ENCODE measurements around the gene RAB3GAP2.
"Not testable (repeated sequence)": the region's sequence is repeated elsewhere in the genome, so short reads cannot be mapped to it uniquely, and the experiment has no call there.

RAB3GAP2 gene

DNA sequence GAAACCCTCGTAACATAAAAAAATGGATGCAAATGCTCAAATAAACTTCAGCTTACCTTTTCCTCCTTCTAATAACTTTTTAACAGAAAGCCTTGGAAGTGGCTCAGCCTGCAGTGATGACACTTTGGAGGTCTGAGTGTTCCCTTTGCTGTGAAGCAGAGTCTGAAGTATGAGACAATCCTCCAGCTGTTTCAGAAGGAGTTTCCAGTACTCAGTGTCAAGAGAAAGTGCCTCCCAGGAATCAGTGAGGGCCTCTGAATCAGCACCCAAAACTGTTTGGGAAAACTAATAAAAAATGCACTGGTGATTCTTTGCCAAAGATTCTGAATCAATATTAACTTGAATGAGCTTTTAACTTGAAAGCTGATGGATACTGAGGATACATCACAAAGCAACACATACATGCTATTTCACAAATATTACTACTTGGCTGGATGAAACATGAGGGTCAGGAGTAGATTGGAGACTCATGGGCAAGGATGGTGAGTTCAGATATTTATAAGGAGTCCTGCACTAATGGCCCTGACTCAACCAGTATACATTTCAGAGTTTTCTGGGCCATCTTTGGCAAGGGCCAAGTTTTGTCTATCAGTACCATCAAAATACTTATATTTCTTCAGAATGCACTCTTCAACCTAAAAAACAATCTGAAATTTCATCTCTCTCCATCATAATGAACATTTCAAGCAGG lies 101.3 kb downstream of the RAB3GAP2 start:
- TF ChIP-seq, protein P1, sequence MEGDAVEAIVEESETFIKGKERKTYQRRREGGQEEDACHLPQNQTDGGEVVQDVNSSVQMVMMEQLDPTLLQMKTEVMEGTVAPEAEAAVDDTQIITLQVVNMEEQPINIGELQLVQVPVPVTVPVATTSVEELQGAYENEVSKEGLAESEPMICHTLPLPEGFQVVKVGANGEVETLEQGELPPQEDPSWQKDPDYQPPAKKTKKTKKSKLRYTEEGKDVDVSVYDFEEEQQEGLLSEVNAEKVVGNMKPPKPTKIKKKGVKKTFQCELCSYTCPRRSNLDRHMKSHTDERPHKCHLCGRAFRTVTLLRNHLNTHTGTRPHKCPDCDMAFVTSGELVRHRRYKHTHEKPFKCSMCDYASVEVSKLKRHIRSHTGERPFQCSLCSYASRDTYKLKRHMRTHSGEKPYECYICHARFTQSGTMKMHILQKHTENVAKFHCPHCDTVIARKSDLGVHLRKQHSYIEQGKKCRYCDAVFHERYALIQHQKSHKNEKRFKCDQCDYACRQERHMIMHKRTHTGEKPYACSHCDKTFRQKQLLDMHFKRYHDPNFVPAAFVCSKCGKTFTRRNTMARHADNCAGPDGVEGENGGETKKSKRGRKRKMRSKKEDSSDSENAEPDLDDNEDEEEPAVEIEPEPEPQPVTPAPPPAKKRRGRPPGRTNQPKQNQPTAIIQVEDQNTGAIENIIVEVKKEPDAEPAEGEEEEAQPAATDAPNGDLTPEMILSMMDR (IDR thresholded peaks at IDR 0.05; ENCODE audit: insufficient read depth, low read length), result no peak
- TF ChIP-seq SPI1 (IDR thresholded peaks at IDR 0.05; ENCODE audit: borderline replicate concordance, low read depth) (no peak), GABPA (IDR thresholded peaks at IDR 0.05; ENCODE audit: low read depth) (no peak), POLR2AphosphoS5 (IDR thresholded peaks at IDR 0.05; ENCODE audit: low read depth) (no peak)
- TF ChIP-seq, protein P2, sequence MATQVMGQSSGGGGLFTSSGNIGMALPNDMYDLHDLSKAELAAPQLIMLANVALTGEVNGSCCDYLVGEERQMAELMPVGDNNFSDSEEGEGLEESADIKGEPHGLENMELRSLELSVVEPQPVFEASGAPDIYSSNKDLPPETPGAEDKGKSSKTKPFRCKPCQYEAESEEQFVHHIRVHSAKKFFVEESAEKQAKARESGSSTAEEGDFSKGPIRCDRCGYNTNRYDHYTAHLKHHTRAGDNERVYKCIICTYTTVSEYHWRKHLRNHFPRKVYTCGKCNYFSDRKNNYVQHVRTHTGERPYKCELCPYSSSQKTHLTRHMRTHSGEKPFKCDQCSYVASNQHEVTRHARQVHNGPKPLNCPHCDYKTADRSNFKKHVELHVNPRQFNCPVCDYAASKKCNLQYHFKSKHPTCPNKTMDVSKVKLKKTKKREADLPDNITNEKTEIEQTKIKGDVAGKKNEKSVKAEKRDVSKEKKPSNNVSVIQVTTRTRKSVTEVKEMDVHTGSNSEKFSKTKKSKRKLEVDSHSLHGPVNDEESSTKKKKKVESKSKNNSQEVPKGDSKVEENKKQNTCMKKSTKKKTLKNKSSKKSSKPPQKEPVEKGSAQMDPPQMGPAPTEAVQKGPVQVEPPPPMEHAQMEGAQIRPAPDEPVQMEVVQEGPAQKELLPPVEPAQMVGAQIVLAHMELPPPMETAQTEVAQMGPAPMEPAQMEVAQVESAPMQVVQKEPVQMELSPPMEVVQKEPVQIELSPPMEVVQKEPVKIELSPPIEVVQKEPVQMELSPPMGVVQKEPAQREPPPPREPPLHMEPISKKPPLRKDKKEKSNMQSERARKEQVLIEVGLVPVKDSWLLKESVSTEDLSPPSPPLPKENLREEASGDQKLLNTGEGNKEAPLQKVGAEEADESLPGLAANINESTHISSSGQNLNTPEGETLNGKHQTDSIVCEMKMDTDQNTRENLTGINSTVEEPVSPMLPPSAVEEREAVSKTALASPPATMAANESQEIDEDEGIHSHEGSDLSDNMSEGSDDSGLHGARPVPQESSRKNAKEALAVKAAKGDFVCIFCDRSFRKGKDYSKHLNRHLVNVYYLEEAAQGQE (IDR thresholded peaks at IDR 0.05; ENCODE audit: insufficient replicate concordance, low read depth), result no peak
- Histone ChIP-seq H3K4me3 (replicated peaks; ENCODE audit: insufficient read depth, low read length) (no peak overlapping the region), H3K27me3 (ENCODE audit: insufficient read depth, poor library complexity, severe bottlenecking) (no peaks in the 10 kb centered on the region), H3K27ac (replicated peaks) (no peak overlapping the region)
- DNase-seq (ENCODE audit: low read depth in 1 of 2, low spot score in 1 of 2), result no peak

DNA sequence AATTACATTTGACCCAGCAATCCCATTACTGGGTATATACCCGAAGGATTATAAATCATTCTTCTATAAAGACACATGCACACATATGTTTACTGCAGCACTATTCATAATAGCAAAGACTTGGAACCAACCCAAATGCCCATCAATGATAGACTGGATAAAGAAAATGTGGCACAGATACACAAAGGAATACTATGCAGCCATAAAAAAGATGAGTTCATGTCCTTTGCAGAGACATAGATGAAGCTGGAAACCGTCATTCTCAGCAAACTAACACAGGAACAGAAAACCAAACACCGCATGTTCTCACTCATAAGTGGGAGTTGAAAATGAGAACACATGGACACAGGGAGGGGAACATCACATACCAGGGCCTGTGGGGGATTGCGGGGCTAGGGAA lies 102.4 kb downstream of the RAB3GAP2 start:
- not testable (repeated sequence) for H3K27me3 ChIP-seq (ENCODE audit: insufficient read depth, poor library complexity, severe bottlenecking); DNase-seq (ENCODE audit: low read depth in 1 of 2, low spot score in 1 of 2); H3K4me3 ChIP-seq (replicated peaks; ENCODE audit: insufficient read depth, low read length)

DNA sequence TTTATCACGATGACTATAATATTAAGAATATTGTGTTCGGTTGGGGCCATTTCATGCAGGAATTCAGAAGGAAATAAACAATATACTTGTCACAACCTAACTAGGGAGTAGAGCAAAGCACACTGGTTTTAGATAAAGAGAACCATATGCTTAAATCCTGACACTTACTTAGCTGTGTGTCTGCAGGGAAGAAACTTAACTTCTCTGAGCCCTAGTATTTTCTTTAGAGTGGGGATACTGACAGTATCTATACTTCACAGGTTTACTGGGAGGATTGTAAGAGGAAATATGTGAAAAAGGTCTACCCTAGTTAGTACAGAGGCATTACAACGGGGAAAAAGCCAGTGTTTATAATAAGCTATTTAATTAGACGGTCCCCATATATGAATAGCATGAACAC lies 105.4 kb downstream of the RAB3GAP2 start:
- no peak overlapping the region for H3K4me3 ChIP-seq (replicated peaks; ENCODE audit: insufficient read depth, low read length)
- DNase-seq (ENCODE audit: low read depth in 1 of 2, low spot score in 1 of 2), result no peak
- no peaks in the 10 kb centered on the region for H3K27me3 ChIP-seq (ENCODE audit: insufficient read depth, poor library complexity, severe bottlenecking)
- no peak overlapping the region for H3K27ac ChIP-seq (replicated peaks)
- TF ChIP-seq SPI1 (IDR thresholded peaks at IDR 0.05; ENCODE audit: borderline replicate concordance, low read depth), result no peak
- TF ChIP-seq POLR2AphosphoS5 (IDR thresholded peaks at IDR 0.05; ENCODE audit: low read depth), result no peak
- TF ChIP-seq, protein P2 (IDR thresholded peaks at IDR 0.05; ENCODE audit: insufficient replicate concordance, low read depth), result no peak
- no peak for TF ChIP-seq GABPA (IDR thresholded peaks at IDR 0.05; ENCODE audit: low read depth)

More for the DNA sequence above, 102.4 kb downstream of the RAB3GAP2 start:
- not testable (repeated sequence) for H3K27ac ChIP-seq (replicated peaks)

DNA sequence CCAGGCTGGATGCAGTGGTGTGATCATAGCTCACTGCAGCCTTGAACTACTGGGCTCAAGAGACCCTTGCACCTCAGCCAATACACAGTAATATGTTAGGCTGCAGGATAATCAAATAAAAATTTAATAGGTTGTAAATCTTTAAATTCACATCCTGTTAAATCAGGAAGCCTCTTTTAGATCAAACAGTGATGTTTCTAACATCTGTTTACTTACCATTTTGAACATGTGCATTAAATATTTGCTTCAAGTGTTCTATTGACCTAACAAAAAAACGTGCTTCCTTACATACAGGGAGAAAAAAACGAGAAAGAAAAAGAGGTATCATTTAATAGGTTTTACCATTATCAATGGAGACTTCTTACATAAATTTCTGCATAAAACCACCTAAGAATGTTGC lies 107.7 kb downstream of the RAB3GAP2 start:
- H3K27me3 ChIP-seq (ENCODE audit: insufficient read depth, poor library complexity, severe bottlenecking), result no peaks in the 10 kb centered on the region
- DNase-seq (ENCODE audit: low read depth in 1 of 2, low spot score in 1 of 2), result no peak
- TF ChIP-seq GABPA (IDR thresholded peaks at IDR 0.05; ENCODE audit: low read depth), result no peak
- H3K27ac ChIP-seq (replicated peaks), result no peak overlapping the region
- H3K4me3 ChIP-seq (replicated peaks; ENCODE audit: insufficient read depth, low read length), result no peak overlapping the region

DNA sequence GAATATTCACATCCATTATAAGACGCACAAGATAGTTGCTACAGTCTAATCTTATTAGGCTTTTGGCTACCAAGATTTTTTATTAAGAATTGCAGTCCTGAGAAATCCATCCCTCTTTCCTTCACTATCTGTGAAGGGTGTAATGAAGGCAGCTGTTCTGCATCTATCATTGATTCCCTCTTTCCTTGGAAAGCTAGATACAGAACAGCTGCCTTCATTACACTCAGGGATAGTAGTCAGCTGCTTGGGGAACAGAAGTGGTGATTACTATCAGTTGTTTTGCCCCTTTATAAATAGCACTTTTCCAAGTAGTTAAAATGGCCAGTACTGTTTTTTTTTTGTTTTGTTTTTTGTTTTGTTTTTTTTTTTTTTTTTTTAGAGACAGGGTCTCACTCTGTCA lies 108.1 kb downstream of the RAB3GAP2 start:
- H3K27ac ChIP-seq (replicated peaks), result no peak overlapping the region
- TF ChIP-seq, protein P1 (IDR thresholded peaks at IDR 0.05; ENCODE audit: insufficient read depth, low read length), result no peak
- TF ChIP-seq, protein P2 (IDR thresholded peaks at IDR 0.05; ENCODE audit: insufficient replicate concordance, low read depth), result no peak
- no peak for TF ChIP-seq SPI1 (IDR thresholded peaks at IDR 0.05; ENCODE audit: borderline replicate concordance, low read depth)
- TF ChIP-seq GABPA (IDR thresholded peaks at IDR 0.05; ENCODE audit: low read depth), result no peak
- no peak for TF ChIP-seq POLR2AphosphoS5 (IDR thresholded peaks at IDR 0.05; ENCODE audit: low read depth)
- no peak for DNase-seq (ENCODE audit: low read depth in 1 of 2, low spot score in 1 of 2)
- no peaks in the 10 kb centered on the region for H3K27me3 ChIP-seq (ENCODE audit: insufficient read depth, poor library complexity, severe bottlenecking)
- no peak overlapping the region for H3K4me3 ChIP-seq (replicated peaks; ENCODE audit: insufficient read depth, low read length)
